Testis (tissue), 3 donors: ENCODE measurements around the gene MROH2B. TPM values are rescaled to one million over a fixed set of nuclear protein-coding genes. Genes with fewer than 3 reads are reported as not detected.

Experiments used
- DNase-seq: peaks from one replicate; pipeline ENCODE4 v3.0.0-alpha.2; 2019
- H3K27ac ChIP-seq, 2 donors: fragments of 200-600 bp; sonication (generic); one replicate each; pipeline ENCODE4 v1.5.1; 2019
- H3K27me3 ChIP-seq: fragments of 200-600 bp; sonication (generic); one replicate; pipeline ENCODE4 v1.5.1; 2019
- H3K36me3 ChIP-seq: fragments of 200-600 bp; sonication (generic); one replicate; pipeline ENCODE4 v1.5.1; 2017; ENCODE audit warnings: low read depth; ENCODE audit errors: missing control alignments
- H3K4me1 ChIP-seq: fragments of 200-600 bp; sonication (generic); one replicate; pipeline ENCODE4 v1.5.1; 2019
- H3K4me3 ChIP-seq, 2 donors: fragments of 200-600 bp; sonication (generic); one replicate each; pipeline ENCODE4 v1.5.1; 2017 to 2019
- H3K9me3 ChIP-seq: fragments of 200-600 bp; sonication (generic); one replicate; pipeline ENCODE4 v1.5.1; 2017
- POLR2A ChIP-seq: fragments of 450-650 bp; IDR thresholded peaks from one replicate; pipeline ENCODE4 v1.6.1; 2017; ENCODE audit warnings: antibody characterized with exemption, mild to moderate bottlenecking, moderate library complexity
- WGBS, 2 donors: methylation state at CpG; one replicate each; pipeline ENCODE4 v1.1.5; 2018; 5-methylcytosine and 5-hydroxymethylcytosine counted together
- intact Hi-C: fragments of 100-400 bp; cut with DNase I; formaldehyde crosslinking; loops from one replicate; pipeline ENCODE4 v1.15.1; 2023; ENCODE audit warnings: low total_unique reads
- polyA plus RNA-seq: library from polyadenylated mRNA; stranded (reverse); fragments of 350-450 nt; fragmentation: Illumina TruSeq; extraction: RNeasy Lipid Tissue Mini Kit (QIAGEN cat#74804); gene quantifications from one replicate; pipeline ENCODE4 v1.2.3, GENCODE V29; 2014; ENCODE audit warnings: low read depth, low replicate concordance; ENCODE audit not compliant: insufficient read depth
- small RNA-seq, 2 donors: library from RNA; depleted of rRNA; stranded (forward); fragments of <200 nt; gene quantifications; one replicate each; pipeline ENCODE3, GENCODE V24; 2016
- total RNA-seq, 2 donors: library from RNA; depleted of rRNA; stranded (reverse); fragments of >200 nt; gene quantifications; one replicate each; pipeline ENCODE4 v1.2.3, GENCODE V29; 2016
- TF ChIP-seq, protein P1 (sequence below), 3 experiments: fragments of 450-650 bp in 2 of 3; fragments of 200-600 bp in 1 of 3; sonication (generic) in 1 of 3; IDR thresholded peaks; one replicate each; pipeline ENCODE4 v1.5.1; 2016 to 2019; ENCODE audit warnings: antibody characterized with exemption in 3 of 3, mild to moderate bottlenecking in 2 of 3, moderate library complexity in 1 of 3

Gene MROH2B
- total and polyA plus RNA-seq, 3 donors from 2014 or later = 31.3 to 171 (median 49.1) TPM

DNA sequence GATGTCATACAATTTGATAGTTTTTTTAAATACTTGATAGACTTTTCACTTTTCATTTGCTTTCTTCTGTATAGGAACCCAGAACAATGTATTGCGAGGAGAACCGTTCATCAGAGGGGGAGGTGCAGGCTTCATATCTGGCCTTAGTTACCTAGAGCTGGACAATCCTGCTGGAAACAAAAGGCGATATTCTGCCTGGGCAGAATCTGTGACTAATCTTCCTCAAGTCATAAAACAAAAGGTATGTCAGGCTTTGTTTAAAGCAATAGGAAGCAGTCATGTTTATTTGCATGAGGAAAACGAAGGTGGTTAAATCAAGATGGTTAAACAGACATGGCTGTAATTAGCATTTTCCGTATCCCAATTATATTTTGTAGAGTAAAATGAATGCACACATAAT lies 115.8 kb downstream of the MROH2B start:
- Histone ChIP-seq H3K9me3 (no peaks in the 10 kb centered on the region), H3K36me3 (no peaks in the 10 kb centered on the region), H3K27me3 (no peaks in the 10 kb centered on the region), H3K4me1 (peaks cover 4% of the 10 kb centered on the region), H3K4me3 (no peak overlapping the region), H3K27ac (peak overlapping the region in 1 of 2 donors; percentile 35)
- intact Hi-C loops = no loop called here
- no peak for DNase-seq
- WGBS, 2 donors = 69 to 83% methylated on average over 5 of the region's 5 CpGs
- no peak for TF ChIP-seq POLR2A
- TF ChIP-seq, protein P1, sequence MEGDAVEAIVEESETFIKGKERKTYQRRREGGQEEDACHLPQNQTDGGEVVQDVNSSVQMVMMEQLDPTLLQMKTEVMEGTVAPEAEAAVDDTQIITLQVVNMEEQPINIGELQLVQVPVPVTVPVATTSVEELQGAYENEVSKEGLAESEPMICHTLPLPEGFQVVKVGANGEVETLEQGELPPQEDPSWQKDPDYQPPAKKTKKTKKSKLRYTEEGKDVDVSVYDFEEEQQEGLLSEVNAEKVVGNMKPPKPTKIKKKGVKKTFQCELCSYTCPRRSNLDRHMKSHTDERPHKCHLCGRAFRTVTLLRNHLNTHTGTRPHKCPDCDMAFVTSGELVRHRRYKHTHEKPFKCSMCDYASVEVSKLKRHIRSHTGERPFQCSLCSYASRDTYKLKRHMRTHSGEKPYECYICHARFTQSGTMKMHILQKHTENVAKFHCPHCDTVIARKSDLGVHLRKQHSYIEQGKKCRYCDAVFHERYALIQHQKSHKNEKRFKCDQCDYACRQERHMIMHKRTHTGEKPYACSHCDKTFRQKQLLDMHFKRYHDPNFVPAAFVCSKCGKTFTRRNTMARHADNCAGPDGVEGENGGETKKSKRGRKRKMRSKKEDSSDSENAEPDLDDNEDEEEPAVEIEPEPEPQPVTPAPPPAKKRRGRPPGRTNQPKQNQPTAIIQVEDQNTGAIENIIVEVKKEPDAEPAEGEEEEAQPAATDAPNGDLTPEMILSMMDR (IDR thresholded peaks at IDR 0.05) = no peak

Small RNA genes lying within 50 kb of the gene (small RNA-seq; reads per million reads assigned to genes)
- gene AC114967.1 = 0 reads per million in 2 donors

Other genes with a start within 250 kb of the MROH2B start
- 100 to 1,000 TPM in 1 of 2 donors, 10 to 100 TPM in 1; 99.1 to 174 TPM for gene RPL37, start 236.1 kb downstream of the MROH2B start, total RNA-seq
- 1,089 TPM for gene RPL37, start 236.1 kb downstream of the MROH2B start, polyA plus RNA-seq
- gene CARD6, start 230.0 kb downstream of the MROH2B start, total RNA-seq = 1 to 10 TPM; 3.1 to 4.8 TPM
- gene CARD6, start 230.0 kb downstream of the MROH2B start, polyA plus RNA-seq = 3.0 TPM
- gene C7, start 161.8 kb downstream of the MROH2B start, total RNA-seq = 100 to 1,000 TPM; 147 to 165 TPM
- 330 TPM for gene C7, start 161.8 kb downstream of the MROH2B start, polyA plus RNA-seq
- gene C6, start 142.2 kb upstream of the MROH2B start, total RNA-seq = 1 to 10 TPM; 9.4 to 9.9 TPM
- gene C6, start 142.2 kb upstream of the MROH2B start, polyA plus RNA-seq = 10.8 TPM